HCT116 (cell line): ENCODE data around the gene SIPA1L3. TPM values are rescaled to one million over a fixed set of nuclear protein-coding genes. Genes with fewer than 3 reads are reported as not detected.

Experiments
- ATAC-seq: fragments of 200-7000 bp; cut with Tn5 transposase; 2 replicates; pipeline ENCODE4 v1.9.1; 2020; ENCODE audit warnings: mild to moderate bottlenecking, moderate library complexity
- BruUV-seq: library from RNA; stranded (reverse); fragments of 400-500 nt; replicated peaks from 2 replicates; lab custom pipeline; 2021; lab: Mats Ljungman, UMichigan
- CTCF ChIA-PET: fragments of 300-600 bp; sonication (Branson Sonifier 250); formaldehyde crosslinking; loops from one replicate; lab custom pipeline; 2021; ENCODE audit warnings: antibody characterized with exemption; lab: Charles Lee
- POLR2A ChIA-PET: fragments of 300-600, 350-600 bp; sonication (Branson Sonifier 250); formaldehyde crosslinking; loops from one replicate; lab custom pipeline; 2021; ENCODE audit warnings: antibody characterized with exemption; lab: Charles Lee
- RAD21 ChIA-PET, 2 experiments: fragments of 300-600 bp; sonication (Branson Sonifier 250); formaldehyde crosslinking; loops; one replicate each; lab custom pipeline; 2023; ENCODE audit warnings: low total read pairs in 2 of 2; ENCODE audit not compliant: uncharacterized antibody in 2 of 2, unreplicated experiment in 2 of 2, low non-redundant PET in 1 of 2; lab: Charles Lee
- DNase-seq: peaks from one replicate; pipeline ENCODE4 v3.0.0-alpha.2; 2010; ENCODE audit warnings: low read depth, low spot score
- H2AFZ ChIP-seq: fragments of 200-600 bp; shearing (Covaris generic), sonication (generic); 2 replicates; pipeline ENCODE4 v1.6.1; 2017; ENCODE audit warnings: low read depth, mixed run types, mixed read lengths, antibody characterized with exemption, low read length; ENCODE audit not compliant: poor library complexity, severe bottlenecking
- H3K27ac ChIP-seq: 2 replicates; pipeline ENCODE4 v1.5.1; 2012; ENCODE audit warnings: low read depth, low read length
- H3K27me3 ChIP-seq: fragments of 200-600 bp; sonication (generic); 2 replicates; pipeline ENCODE4 v1.6.1; 2016; ENCODE audit warnings: mixed run types, low read length, mixed read lengths; ENCODE audit not compliant: insufficient read depth
- H3K36me3 ChIP-seq, 2 experiments: fragments of 200-500 bp in 1 of 2; fragments of 200-600 bp in 1 of 2; sonication (Bioruptor generic) in 1 of 2; sonication (generic) in 1 of 2; 2 replicates each; pipeline versions ENCODE4 v1.5.1 to v1.6.1; 2014 to 2016; ENCODE audit warnings: low read length in 2 of 2, inconsistent platforms in 1 of 2, mixed read lengths in 1 of 2, mixed run types in 1 of 2; ENCODE audit not compliant: insufficient read depth in 2 of 2, control insufficient read depth in 1 of 2
- H3K4me1 ChIP-seq, 2 experiments: fragments of 200-600 bp in 1 of 2; sonication (generic) in 1 of 2; 2 replicates each; pipeline versions ENCODE4 v1.5.1 to v1.6.1; 2012 to 2017; ENCODE audit warnings: low read length in 2 of 2, inconsistent platforms in 1 of 2, mild to moderate bottlenecking in 1 of 2, mixed read lengths in 1 of 2, mixed run types in 1 of 2, moderate library complexity in 1 of 2; ENCODE audit not compliant: insufficient read depth in 2 of 2, control insufficient read depth in 1 of 2
- H3K4me2 ChIP-seq: fragments of 200-600 bp; sonication (generic); 2 replicates; pipeline ENCODE4 v1.6.1; 2017; ENCODE audit warnings: mixed run types, low read length, mixed read lengths
- H3K4me3 ChIP-seq, 2 experiments: fragments of 200-600 bp in 1 of 2; sonication (generic) in 1 of 2; replicated peaks in 1 of 2; 2 replicates each; pipeline ENCODE4 v1.5.1; 2011 to 2016; ENCODE audit warnings: low read length in 2 of 2, control low read depth in 1 of 2, low read depth in 1 of 2, mild to moderate bottlenecking in 1 of 2, mixed read lengths in 1 of 2, mixed run types in 1 of 2
- H3K79me2 ChIP-seq: fragments of 200-600 bp; sonication (generic); 2 replicates; pipeline ENCODE4 v1.6.1; 2017; ENCODE audit warnings: mild to moderate bottlenecking, mixed run types, low read length, moderate library complexity, mixed read lengths; ENCODE audit not compliant: insufficient read depth
- H3K9ac ChIP-seq: fragments of 200-600 bp; sonication (generic); 2 replicates; pipeline ENCODE4 v1.6.1; 2016; ENCODE audit warnings: low read length, mixed read lengths
- H3K9me2 ChIP-seq: fragments of 200-600 bp; sonication (generic), shearing (Covaris generic); 2 replicates; pipeline ENCODE4 v1.6.1; 2017; ENCODE audit warnings: mixed run types, mild to moderate bottlenecking, moderate library complexity; ENCODE audit not compliant: insufficient read depth
- H3K9me3 ChIP-seq, 2 experiments: fragments of 200-500 bp in 1 of 2; fragments of 200-600 bp in 1 of 2; sonication (Bioruptor generic) in 1 of 2; sonication (generic) in 1 of 2; 2 replicates each; pipeline ENCODE4 v1.6.1; 2014 to 2017; ENCODE audit warnings: low read length in 2 of 2, mixed read lengths in 2 of 2, inconsistent platforms in 1 of 2, low read depth in 1 of 2, mild to moderate bottlenecking in 1 of 2, mixed run types in 1 of 2, moderate library complexity in 1 of 2; ENCODE audit not compliant: control insufficient read depth in 1 of 2, insufficient read depth in 1 of 2
- H4K20me1 ChIP-seq: fragments of 200-600 bp; sonication (generic), shearing (Covaris generic); 2 replicates; pipeline ENCODE4 v1.6.1; 2017; ENCODE audit warnings: mixed run types, mild to moderate bottlenecking, moderate library complexity; ENCODE audit not compliant: insufficient read depth
- CBX3 ChIP-seq: IDR thresholded peaks from 2 replicates; pipeline ENCODE4 v1.6.1; 2012; ENCODE audit warnings: low read depth
- MAX ChIP-seq: IDR thresholded peaks from 2 replicates; pipeline ENCODE4 v1.6.1; 2012
- POLR2A ChIP-seq: IDR thresholded peaks from 2 replicates; pipeline ENCODE4 v1.7.0; 2011; ENCODE audit warnings: borderline replicate concordance; ENCODE audit not compliant: insufficient read depth, insufficient read length; ENCODE audit errors: extremely low read depth
- POLR2AphosphoS5 ChIP-seq: IDR thresholded peaks from 2 replicates; pipeline ENCODE4 v1.6.1; 2011; ENCODE audit warnings: mild to moderate bottlenecking, low read depth, low read length, moderate library complexity
- SIN3A ChIP-seq: IDR thresholded peaks from 2 replicates; pipeline ENCODE4 v1.6.1; 2012; ENCODE audit warnings: low read depth
- TCF7L2 ChIP-seq: IDR thresholded peaks from 2 replicates; pipeline ENCODE4 v1.7.0; 2011; ENCODE audit warnings: borderline replicate concordance, inconsistent platforms; ENCODE audit not compliant: insufficient read depth, insufficient read length; ENCODE audit errors: extremely low read depth
- intact Hi-C: fragments of 100-400 bp; cut with micrococcal nuclease; formaldehyde crosslinking; loops from 2 replicates; pipeline ENCODE4 v1.10.0; 2022
- total RNA-seq: library from RNA; stranded (reverse); gene quantifications from one replicate; pipeline ENCODE4 v1.2.1, GENCODE V29; 2021; ENCODE audit not compliant: unreplicated experiment

Gene SIPA1L3
- total RNA-seq, 1 experiment from 2014 or later, result 41.8 TPM

DNA sequence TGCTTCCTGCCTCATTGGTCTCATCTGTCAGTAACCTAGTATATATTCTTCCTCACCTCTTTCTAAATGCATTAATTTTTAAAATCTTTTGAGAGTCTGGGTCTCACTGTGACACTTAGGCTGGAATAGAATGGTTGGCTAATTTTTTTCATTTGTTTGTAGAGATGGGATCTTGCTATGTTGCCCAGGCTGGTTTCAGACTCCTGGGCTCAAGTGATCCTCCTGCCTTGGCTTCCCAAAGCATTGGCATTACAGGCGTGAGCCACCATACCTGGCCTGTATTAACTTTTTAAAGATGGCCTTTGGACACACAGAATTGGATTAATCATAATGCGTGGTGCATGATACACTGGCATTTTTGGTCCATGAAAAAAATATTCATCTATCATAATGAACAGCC, 29.9 kb downstream of the SIPA1L3 start:
- CTCF ChIA-PET, result no interaction called here
- H3K27me3 ChIP-seq, result no peaks in the 10 kb centered on the region
- H3K36me3 ChIP-seq, result no peaks in the 10 kb centered on the region
- peaks cover 76% of the 10 kb centered on the region for H3K79me2 ChIP-seq
- ATAC-seq (no peak), DNase-seq (no peak)
- no peak overlapping the region for H2AFZ ChIP-seq
- no peak overlapping the region for H3K4me2 ChIP-seq
- H3K9ac ChIP-seq, result no peak overlapping the region
- POLR2A ChIA-PET, result no interaction called here
- RAD21 ChIA-PET, result no interaction called here
- no TSS peak for BruUV-seq
- no peak for TF ChIP-seq TCF7L2
- no peak overlapping the region for H3K27ac ChIP-seq
- no peak overlapping the region for H3K4me3 ChIP-seq
- H3K9me2 ChIP-seq, result no peaks in the 10 kb centered on the region
- intact Hi-C loops, result loop anchor here (10.0 kb wide), 1 partner anchor 48 kb away; no protein-coding TSS in a partner anchor
- H3K9me3 ChIP-seq, result no peaks in the 10 kb centered on the region
- peaks cover 25 to 54% of the 10 kb centered on the region in 2 experiments for H3K4me1 ChIP-seq
- no peaks in the 10 kb centered on the region for H4K20me1 ChIP-seq

DNA sequence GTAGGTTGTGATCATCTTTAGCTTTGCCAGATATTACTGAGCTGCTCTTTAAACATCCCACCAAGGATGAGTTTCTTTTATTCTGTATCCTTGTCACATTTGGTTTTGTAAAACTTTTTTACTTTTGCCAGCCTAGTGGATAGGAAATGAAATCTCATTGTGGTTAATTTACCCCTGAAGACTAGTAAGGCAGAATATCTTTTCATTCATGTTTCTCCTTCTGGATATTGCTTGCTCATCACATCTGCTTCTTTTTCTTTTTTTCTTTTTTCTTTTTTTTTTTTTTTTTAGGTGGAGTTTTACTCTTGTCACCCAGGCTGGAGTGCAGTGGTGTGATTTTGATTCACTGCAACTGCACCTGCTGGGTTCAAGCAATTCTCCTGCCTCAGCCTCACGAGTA, 31.3 kb downstream of the SIPA1L3 start:
- H3K9ac ChIP-seq, result no peak overlapping the region
- ATAC-seq, result no peak
- CTCF ChIA-PET, result no interaction called here
- no peaks in the 10 kb centered on the region for H3K36me3 ChIP-seq
- TF ChIP-seq CBX3 (no peak), POLR2A (no peak), TCF7L2 (no peak), POLR2AphosphoS5 (no peak), SIN3A (no peak), MAX (no peak)
- TF ChIP-seq, all 23 proteins: peak for 0
- POLR2A ChIA-PET, result no interaction called here
- no peak overlapping the region for H2AFZ ChIP-seq
- RAD21 ChIA-PET, result no interaction called here
- no peaks in the 10 kb centered on the region for H4K20me1 ChIP-seq
- no peaks in the 10 kb centered on the region for H3K9me3 ChIP-seq
- H3K4me3 ChIP-seq, result no peak overlapping the region
- no peak overlapping the region for H3K4me2 ChIP-seq
- H3K9me2 ChIP-seq, result no peaks in the 10 kb centered on the region
- intact Hi-C loops, result loop anchor here (10.0 kb wide), 1 partner anchor 46 kb away; no protein-coding TSS in a partner anchor
- no peak overlapping the region for H3K27ac ChIP-seq
- peaks cover 80% of the 10 kb centered on the region for H3K79me2 ChIP-seq
- no TSS peak for BruUV-seq
- H3K4me1 ChIP-seq, result peaks cover 16 to 48% of the 10 kb centered on the region in 2 experiments
- H3K27me3 ChIP-seq, result no peaks in the 10 kb centered on the region
- DNase-seq, result no peak
